Dedifferentiated amniotic fluid mesenchymal stem cell (primary cell): ENCODE data around the gene SRGAP2.
A peak's percentile ranks its signal among the peaks of the same experiment; 100 is the strongest.
"Not testable (repeated sequence)": the region's sequence is repeated elsewhere in the genome, so short reads cannot be mapped to it uniquely, and the experiment has no call there.

Experiments
- DNase-seq: peaks from one replicate; pipeline ENCODE4 v3.0.0-alpha.2; 2016; ENCODE audit errors: extremely low spot score

Gene SRGAP2

DNA sequence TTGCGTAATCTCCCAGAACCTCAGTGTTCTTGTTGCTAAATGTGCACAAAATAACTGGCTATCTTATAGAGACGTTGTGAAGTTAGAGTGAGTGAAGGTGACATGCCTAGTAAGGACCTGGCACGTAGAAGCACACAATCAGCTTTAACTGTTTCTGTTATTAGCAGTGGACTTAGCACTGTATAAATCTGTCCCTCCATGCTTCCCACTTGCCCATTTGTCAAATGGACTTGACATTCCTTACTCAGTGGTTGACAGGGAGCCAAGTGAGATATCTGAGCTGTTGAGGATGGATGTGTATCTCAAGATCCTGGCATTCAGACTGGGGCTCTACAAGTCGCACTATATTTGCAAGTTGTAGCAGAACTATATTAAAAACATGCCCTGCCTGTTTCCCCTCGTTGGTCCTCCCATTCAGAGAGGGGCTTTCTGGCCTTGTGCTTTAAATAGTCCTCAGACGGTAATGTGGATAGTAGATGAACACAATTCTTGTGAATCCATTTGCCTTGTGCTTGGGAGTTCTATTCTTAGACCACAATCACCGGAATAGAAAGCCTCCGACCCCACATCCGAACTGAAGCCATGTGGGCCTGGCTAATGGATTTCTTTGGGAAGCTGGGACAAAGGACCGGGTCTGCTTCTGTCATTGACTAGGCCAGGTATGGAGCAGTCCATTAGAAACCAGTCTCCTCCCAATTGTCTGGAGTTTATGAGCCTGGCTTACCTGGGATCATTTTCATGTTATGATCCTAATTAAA, 43.0 kb downstream of the SRGAP2 start:
- not testable (repeated sequence) for DNase-seq

DNA sequence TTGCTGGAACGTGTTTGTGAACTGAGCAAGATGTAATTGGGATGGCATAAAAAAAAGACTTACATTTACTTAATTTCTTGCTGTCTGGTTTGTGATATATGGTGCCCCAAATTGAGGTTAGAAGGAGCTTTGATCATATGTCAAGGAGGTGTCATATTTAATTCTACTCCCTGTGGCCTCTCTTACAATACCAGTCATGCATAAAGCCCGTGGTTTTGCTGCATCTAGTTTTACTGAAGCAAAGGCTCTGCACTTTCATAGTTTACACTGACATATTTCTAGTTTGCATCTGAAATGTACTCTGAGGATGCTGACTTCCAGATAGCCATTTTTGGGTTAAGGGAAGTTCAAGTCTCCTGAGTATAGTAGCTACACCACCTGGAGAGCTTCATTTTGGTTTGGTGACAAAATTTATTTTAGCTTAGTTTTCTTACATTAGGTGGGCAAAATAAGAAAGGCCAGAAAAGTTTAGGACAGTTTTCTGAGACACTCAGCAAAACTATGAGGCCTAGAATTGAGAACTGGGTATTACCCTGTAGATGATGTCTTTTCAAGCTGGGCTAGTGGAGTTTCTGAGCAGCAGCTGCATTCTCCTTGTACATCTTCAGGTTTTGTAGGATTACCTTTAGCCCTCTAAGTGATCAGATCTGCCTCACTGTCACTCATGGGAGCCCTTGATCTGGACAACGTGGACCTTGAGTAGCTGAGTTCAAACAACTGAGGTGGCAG, 47.8 kb downstream of the SRGAP2 start:
- peak; percentile 8 for DNase-seq

DNA sequence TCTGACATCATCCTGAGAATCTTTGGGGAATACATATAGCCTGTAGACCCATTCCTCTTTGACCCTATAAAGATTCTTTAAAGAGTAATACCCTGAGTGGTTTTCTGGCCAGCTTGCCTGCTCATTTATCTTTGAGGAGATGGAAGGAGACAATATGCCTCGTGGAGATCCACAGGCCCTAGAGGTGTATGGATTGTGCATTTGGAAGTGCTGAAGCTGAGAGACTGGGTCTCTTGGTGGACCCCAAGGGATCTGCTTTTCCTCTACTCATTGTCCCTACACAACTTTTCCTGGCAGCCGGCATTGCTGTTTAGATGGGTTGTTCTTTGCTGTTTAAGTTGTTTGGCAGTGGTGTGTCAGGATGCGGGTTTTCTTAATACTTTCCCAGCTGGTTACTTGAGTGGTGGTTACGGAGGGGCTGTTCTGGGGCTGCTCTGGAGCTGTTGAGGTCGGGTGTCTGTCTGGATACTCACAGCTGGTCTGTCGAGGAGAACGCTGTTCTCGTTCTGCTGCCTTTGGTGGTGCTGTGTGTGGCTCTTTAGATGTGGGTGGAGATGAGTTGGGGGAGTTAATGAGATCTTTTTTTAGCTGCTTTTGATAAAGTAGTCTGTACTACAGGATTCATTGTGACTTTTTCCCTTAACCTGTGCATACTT, 49.5 kb downstream of the SRGAP2 start:
- DNase-seq, result not testable (repeated sequence)
